ENCODE measurements around the gene DLST.

- no peak for TF ChIP-seq ZNF8 (CRISPR knock-in tag; IDR thresholded peaks at IDR 0.05)
- TF ChIP-seq CREB5 (CRISPR knock-in tag; IDR thresholded peaks at IDR 0.05; ENCODE audit: low read depth) = no peak
- TF ChIP-seq ZFP30 (CRISPR knock-in tag; IDR thresholded peaks at IDR 0.05) = no peak
- no peak for TF ChIP-seq ZC3H10 (CRISPR knock-in tag; IDR thresholded peaks at IDR 0.05)
- TF ChIP-seq TCF4 (CRISPR knock-in tag; IDR thresholded peaks at IDR 0.05; ENCODE audit: borderline replicate concordance) = no peak
These were observed 53.0 kb downstream of the DLST start for GRCh38 chr14:74934476-74935359.

Measured in SK-N-SH treated with all-trans-retinoic acid at 6 μM for 48 hours (cell line).